Bronchial epithelial cell (primary cell): Measurements from ENCODE around the gene RAPGEF4. TPM values are rescaled to one million over a fixed set of nuclear protein-coding genes. Genes with fewer than 3 reads are reported as not detected.
A peak's percentile ranks its signal among the peaks of the same experiment; 100 is the strongest.

Source experiments
- DNase-seq: peaks from one replicate; pipeline ENCODE4 v3.0.0-alpha.2; 2010; ENCODE audit warnings: low read depth
- FAIRE-seq: peaks from 2 replicates; lab custom pipeline; 2011; peaks lifted over from hg19 to GRCh38; lab: Jason Lieb, UNC
- H3K27me3 ChIP-seq: 2 replicates; pipeline ENCODE4 v1.5.1; 2011; ENCODE audit warnings: low read length; ENCODE audit not compliant: control insufficient read depth, insufficient read depth
- H3K36me3 ChIP-seq: 2 replicates; pipeline ENCODE4 v1.5.1; 2011; ENCODE audit warnings: low read length; ENCODE audit not compliant: control insufficient read depth, insufficient read depth
- H3K4me3 ChIP-seq: 2 replicates; pipeline ENCODE4 v1.5.1; 2011; ENCODE audit warnings: mild to moderate bottlenecking, low read depth, low read length, control low read depth
- total RNA-seq: library from RNA; depleted of rRNA; stranded (reverse); fragments of >200 nt; gene quantifications from 2 replicates; pipeline ENCODE4 v1.2.1, GENCODE V29; 2014
- TF ChIP-seq, protein P1 (sequence below): IDR thresholded peaks from 2 replicates; pipeline ENCODE4 v1.5.1; 2011; ENCODE audit warnings: mild to moderate bottlenecking, moderate library complexity, low read length, control low read depth, inconsistent platforms; ENCODE audit not compliant: insufficient read depth, severe bottlenecking

RAPGEF4 gene
- total RNA-seq, 1 donor from 2014 or later, result 0.26 TPM

DNA sequence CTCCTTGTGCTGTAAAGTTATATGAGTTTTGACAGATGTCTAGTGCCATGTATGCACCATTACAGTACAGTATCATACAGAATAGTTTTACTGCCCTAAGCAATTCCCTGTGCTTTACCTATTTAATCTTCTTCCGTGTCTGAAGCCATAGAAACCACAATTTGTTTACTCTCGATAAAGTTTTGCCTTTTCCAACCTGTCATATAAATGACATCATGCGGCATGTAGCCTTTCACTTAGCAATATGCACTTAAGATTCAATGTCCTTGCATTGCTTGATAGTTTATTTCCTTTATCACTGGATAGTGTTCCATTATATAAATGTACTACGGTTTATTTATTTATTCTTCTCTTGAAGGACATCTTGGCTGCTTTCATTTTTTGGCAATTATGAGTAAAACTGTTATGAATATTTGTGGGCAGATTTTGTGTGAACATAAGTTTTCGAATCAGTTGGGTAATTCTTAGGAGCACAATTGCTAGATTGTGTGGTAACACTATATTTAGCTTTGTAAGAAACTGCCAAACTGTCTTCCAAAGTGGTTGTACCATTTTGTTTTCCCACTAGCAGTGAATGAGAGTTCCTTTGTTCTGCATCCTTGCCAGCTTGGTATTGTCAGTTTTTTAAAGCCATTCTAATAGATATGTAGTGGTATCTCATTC is 203.2 kb downstream of the RAPGEF4 start:
- Histone ChIP-seq H3K27me3 (no peaks in the 10 kb centered on the region), H3K4me3 (no peak overlapping the region), H3K36me3 (no peaks in the 10 kb centered on the region)
- TF ChIP-seq, protein P1, sequence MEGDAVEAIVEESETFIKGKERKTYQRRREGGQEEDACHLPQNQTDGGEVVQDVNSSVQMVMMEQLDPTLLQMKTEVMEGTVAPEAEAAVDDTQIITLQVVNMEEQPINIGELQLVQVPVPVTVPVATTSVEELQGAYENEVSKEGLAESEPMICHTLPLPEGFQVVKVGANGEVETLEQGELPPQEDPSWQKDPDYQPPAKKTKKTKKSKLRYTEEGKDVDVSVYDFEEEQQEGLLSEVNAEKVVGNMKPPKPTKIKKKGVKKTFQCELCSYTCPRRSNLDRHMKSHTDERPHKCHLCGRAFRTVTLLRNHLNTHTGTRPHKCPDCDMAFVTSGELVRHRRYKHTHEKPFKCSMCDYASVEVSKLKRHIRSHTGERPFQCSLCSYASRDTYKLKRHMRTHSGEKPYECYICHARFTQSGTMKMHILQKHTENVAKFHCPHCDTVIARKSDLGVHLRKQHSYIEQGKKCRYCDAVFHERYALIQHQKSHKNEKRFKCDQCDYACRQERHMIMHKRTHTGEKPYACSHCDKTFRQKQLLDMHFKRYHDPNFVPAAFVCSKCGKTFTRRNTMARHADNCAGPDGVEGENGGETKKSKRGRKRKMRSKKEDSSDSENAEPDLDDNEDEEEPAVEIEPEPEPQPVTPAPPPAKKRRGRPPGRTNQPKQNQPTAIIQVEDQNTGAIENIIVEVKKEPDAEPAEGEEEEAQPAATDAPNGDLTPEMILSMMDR, result no peak
- no peak for FAIRE-seq
- DNase-seq, result no peak

DNA sequence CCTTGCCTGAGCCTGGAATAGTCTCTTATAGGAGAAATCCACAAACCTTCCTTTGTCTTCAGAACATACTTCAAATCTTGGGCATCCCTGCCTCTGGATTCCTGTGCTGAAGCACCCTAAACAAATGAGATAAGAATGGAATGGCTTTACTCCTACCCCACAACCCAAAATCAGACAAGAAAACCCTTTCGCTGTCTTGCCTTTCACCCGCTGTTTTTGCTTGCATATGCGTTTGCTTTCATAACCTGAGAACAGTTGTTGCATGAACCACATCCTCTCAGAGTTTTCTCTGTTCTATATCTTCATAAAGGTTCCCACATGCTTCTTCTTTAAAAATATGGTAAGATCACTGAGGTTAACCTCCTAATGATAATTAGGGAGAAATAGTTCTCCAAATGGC is 207.9 kb downstream of the RAPGEF4 start:
- DNase-seq, result no peak
- no peak for FAIRE-seq
- H3K4me3 ChIP-seq, result no peak overlapping the region
- H3K27me3 ChIP-seq, result no peaks in the 10 kb centered on the region
- TF ChIP-seq, protein P1, result no peak
- no peaks in the 10 kb centered on the region for H3K36me3 ChIP-seq

DNA sequence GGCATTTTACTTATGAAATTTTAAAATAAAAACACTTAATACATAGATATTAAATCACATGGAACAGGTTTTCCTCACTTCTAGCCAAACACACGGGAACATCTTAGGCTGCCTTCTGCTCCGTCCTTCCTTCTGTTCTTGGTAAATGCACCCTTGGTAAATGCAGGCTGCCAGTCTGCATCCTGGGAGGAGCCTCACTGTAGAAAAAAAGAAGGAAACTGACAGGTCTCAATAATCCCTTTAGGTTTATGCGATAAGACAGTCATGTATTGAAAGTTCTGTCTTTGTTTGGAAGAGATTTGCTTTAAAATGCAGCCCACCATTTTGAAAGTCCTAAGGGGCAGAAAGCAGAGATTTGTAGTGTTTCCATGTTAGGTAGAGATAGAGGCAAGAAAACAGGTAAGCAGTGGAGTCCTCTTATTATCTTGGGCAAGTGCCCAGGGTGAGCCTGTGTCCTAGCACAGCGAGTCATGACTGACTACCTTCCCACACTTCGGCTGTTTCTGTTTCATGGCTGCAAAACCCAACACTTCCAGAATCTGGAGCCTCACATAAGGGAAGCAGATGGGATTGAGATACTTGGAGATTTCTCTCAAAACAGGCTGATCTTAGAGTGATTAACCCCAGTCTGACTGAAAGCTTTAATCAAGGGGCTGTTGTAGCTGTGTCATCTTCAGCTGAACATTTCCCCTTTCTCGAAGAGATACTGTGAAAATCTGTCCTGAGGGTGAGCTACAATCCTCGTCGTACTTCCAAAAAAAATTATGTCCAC is 208.6 kb downstream of the RAPGEF4 start:
- FAIRE-seq (no peak), DNase-seq (peak; percentile 66)
- Histone ChIP-seq H3K27me3 (no peaks in the 10 kb centered on the region), H3K4me3 (no peak overlapping the region), H3K36me3 (no peaks in the 10 kb centered on the region)
- TF ChIP-seq, protein P1, result no peak

DNA sequence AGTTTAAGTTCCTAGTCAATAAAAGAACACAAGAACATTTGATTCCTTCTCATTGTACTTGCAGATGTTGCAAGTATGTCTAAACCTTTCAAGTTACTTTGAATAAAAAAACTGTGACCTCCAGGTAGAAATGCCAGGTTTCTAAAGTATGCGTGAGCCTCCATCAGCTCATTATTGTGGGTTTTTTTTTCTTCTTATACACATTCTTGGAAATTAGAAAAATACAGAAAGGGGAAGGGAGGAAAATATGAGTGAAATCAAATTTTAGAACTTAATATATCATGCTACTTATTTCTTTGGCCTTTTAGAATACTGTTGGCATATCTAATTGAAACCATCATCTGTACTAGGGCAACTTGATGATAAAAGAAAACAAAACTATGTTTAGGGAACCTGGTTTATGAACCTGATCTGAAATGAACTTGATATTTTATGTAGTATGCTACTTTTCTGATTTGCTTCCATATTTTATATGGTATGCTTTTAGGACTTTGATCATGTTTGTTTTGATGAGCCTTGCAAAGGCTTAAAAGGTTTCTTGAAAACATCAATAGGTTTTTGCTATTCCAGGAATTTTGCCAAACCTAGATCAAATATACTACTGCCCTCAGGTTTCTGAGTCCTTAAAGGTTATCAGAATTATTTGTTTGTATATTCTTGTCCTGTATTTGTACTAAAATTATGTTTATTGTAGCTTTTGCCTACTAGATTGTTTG is 209.3 kb downstream of the RAPGEF4 start:
- DNase-seq (no peak), FAIRE-seq (no peak)
- Histone ChIP-seq H3K36me3 (no peaks in the 10 kb centered on the region), H3K4me3 (no peak overlapping the region), H3K27me3 (no peaks in the 10 kb centered on the region)
- TF ChIP-seq, protein P1, result no peak

DNA sequence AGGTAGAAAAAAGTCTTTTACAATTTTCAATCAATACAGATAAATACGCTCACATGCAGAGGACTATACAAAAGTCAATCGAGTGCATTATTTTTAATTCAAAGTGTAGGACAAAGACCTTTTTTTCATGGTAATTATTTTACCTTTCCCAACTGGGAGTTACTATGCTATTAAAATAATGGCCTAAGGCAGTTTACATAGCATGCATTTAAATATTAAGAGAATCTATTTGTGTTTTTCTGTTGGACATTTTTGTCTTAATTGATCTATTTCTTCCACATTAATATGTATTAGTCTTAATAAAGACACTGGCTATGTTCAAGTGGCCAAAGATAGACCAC is 209.8 kb downstream of the RAPGEF4 start:
- H3K27me3 ChIP-seq, result no peaks in the 10 kb centered on the region
- H3K4me3 ChIP-seq, result no peak overlapping the region
- TF ChIP-seq, protein P1, result no peak
- no peaks in the 10 kb centered on the region for H3K36me3 ChIP-seq
- no peak for FAIRE-seq
- no peak for DNase-seq
